Liver (tissue), 9 donors: Measurements from ENCODE around the gene PLVAP. TPM values are rescaled to one million over a fixed set of nuclear protein-coding genes. Genes with fewer than 3 reads are reported as not detected.

Source experiments
- DNase-seq: peaks from one replicate; pipeline ENCODE4 v3.0.0-alpha.2; 2017; ENCODE audit warnings: low spot score
- H3K27ac ChIP-seq, 2 donors: one replicate each; pipeline ENCODE4 v1.7.0; 2013; ENCODE audit warnings: inconsistent platforms in 2 of 2, low read length in 2 of 2, control low read depth in 1 of 2, low read depth in 1 of 2, mild to moderate bottlenecking in 1 of 2
- H3K27me3 ChIP-seq, 4 donors: one replicate each; pipeline versions ENCODE4 v1.6.1 to v1.7.0; 2013; ENCODE audit warnings: low read length in 3 of 4, inconsistent platforms in 1 of 4, mild to moderate bottlenecking in 1 of 4, moderate library complexity in 1 of 4; ENCODE audit not compliant: control insufficient read depth in 4 of 4, insufficient read depth in 4 of 4
- H3K36me3 ChIP-seq, 4 donors: one replicate each; pipeline versions ENCODE4 v1.6.1 to v1.7.0; 2013; ENCODE audit warnings: low read length in 3 of 4, mild to moderate bottlenecking in 3 of 4, low read depth in 1 of 4, moderate library complexity in 1 of 4; ENCODE audit not compliant: control insufficient read depth in 4 of 4, insufficient read depth in 3 of 4
- H3K4me1 ChIP-seq, 4 donors: one replicate each; pipeline versions ENCODE4 v1.6.1 to v1.7.0; 2013; ENCODE audit warnings: low read length in 3 of 4, mild to moderate bottlenecking in 3 of 4, moderate library complexity in 1 of 4; ENCODE audit not compliant: control insufficient read depth in 4 of 4, insufficient read depth in 4 of 4
- H3K4me3 ChIP-seq, 3 donors: one replicate each; pipeline versions ENCODE4 v1.6.1 to v1.7.0; 2013; ENCODE audit warnings: low read length in 3 of 3, control low read depth in 1 of 3, low read depth in 1 of 3, mild to moderate bottlenecking in 1 of 3
- H3K9ac ChIP-seq, 2 donors: one replicate each; pipeline ENCODE4 v1.7.0; 2013; ENCODE audit warnings: low read length in 2 of 2, mild to moderate bottlenecking in 2 of 2, moderate library complexity in 2 of 2, control low read depth in 1 of 2, low read depth in 1 of 2
- H3K9me3 ChIP-seq, 4 donors: one replicate each; pipeline versions ENCODE4 v1.6.1 to v1.7.0; 2013; ENCODE audit warnings: low read length in 3 of 4; ENCODE audit not compliant: control insufficient read depth in 4 of 4
- EGR1 ChIP-seq, 2 donors: IDR thresholded peaks; 2 replicates each; pipeline ENCODE4 v1.6.1; 2016 to 2018; ENCODE audit warnings: antibody characterized with exemption in 2 of 2, low read depth in 2 of 2
- FOXA1 ChIP-seq: IDR thresholded peaks from 2 replicates; pipeline ENCODE4 v1.6.1; 2016; ENCODE audit warnings: antibody characterized with exemption
- FOXA2 ChIP-seq: IDR thresholded peaks from 2 replicates; pipeline ENCODE4 v1.6.1; 2016; ENCODE audit warnings: antibody characterized with exemption
- GABPA ChIP-seq, 2 donors: IDR thresholded peaks in 1 of 2; conservative IDR thresholded peaks in 1 of 2; 2 replicates each; pipeline ENCODE4 v1.6.1; 2016; ENCODE audit warnings: antibody characterized with exemption in 2 of 2, mild to moderate bottlenecking in 1 of 2, moderate library complexity in 1 of 2
- HNF4A ChIP-seq, 2 donors: conservative IDR thresholded peaks; 2 replicates each; pipeline ENCODE4 v1.6.1; 2016; ENCODE audit warnings: antibody characterized with exemption in 2 of 2, mild to moderate bottlenecking in 2 of 2
- HNF4G ChIP-seq: IDR thresholded peaks from 2 replicates; pipeline ENCODE4 v1.6.1; 2016; ENCODE audit warnings: antibody characterized with exemption
- JUND ChIP-seq, 2 donors: IDR thresholded peaks; 2 replicates each; pipeline ENCODE4 v1.6.1; 2016; ENCODE audit warnings: antibody characterized with exemption in 2 of 2
- MAX ChIP-seq: IDR thresholded peaks from 2 replicates; pipeline ENCODE4 v1.6.1; 2016; ENCODE audit warnings: antibody characterized with exemption
- NR2F2 ChIP-seq: IDR thresholded peaks from 2 replicates; pipeline ENCODE4 v1.6.1; 2016; ENCODE audit warnings: antibody characterized with exemption
- RAD21 ChIP-seq, 2 donors: IDR thresholded peaks; 2 replicates each; pipeline ENCODE4 v1.6.1; 2016; ENCODE audit warnings: antibody characterized with exemption in 2 of 2, mild to moderate bottlenecking in 2 of 2
- REST ChIP-seq: IDR thresholded peaks from 2 replicates; pipeline ENCODE4 v1.6.1; 2016; ENCODE audit warnings: antibody characterized with exemption, mild to moderate bottlenecking
- RXRA ChIP-seq, 2 donors: IDR thresholded peaks; 2 replicates each; pipeline ENCODE4 v1.6.1; 2017 to 2018; ENCODE audit warnings: antibody characterized with exemption in 2 of 2, mild to moderate bottlenecking in 1 of 2
- SP1 ChIP-seq: IDR thresholded peaks from 2 replicates; pipeline ENCODE4 v1.6.1; 2018; ENCODE audit warnings: antibody characterized with exemption, mild to moderate bottlenecking
- TAF1 ChIP-seq: conservative IDR thresholded peaks from 2 replicates; pipeline ENCODE4 v1.6.1; 2016; ENCODE audit warnings: antibody characterized with exemption, mild to moderate bottlenecking
- YY1 ChIP-seq: IDR thresholded peaks from 2 replicates; pipeline ENCODE4 v1.6.1; 2016; ENCODE audit warnings: antibody characterized with exemption, mild to moderate bottlenecking
- WGBS: extraction: QIAGEN DNeasy Blood & Tissue Kit; methylation state at CpG from one replicate; pipeline ENCODE4 v1.1.7; 2013; 5-methylcytosine and 5-hydroxymethylcytosine counted together
- polyA plus RNA-seq, 2 donors: library from polyadenylated mRNA; stranded (reverse) in 1 of 2; unstranded in 1 of 2; fragments of 200-250 nt in 1 of 2; fragments of >200 nt in 1 of 2; fragmentation: Nextera tagmentation in 1 of 2; extraction: Ambion mirVana in 1 of 2; gene quantifications; one replicate each; pipeline versions ENCODE4 v1.2.1 to v1.2.3, GENCODE V29; 2013 to 2015
- total RNA-seq, 2 donors: library from RNA; depleted of rRNA; stranded (reverse); fragments of >200 nt; gene quantifications; one replicate each; pipeline ENCODE4 v1.2.3, GENCODE V29; 2014
- TF ChIP-seq, protein P1 (sequence below): IDR thresholded peaks from 2 replicates; pipeline ENCODE4 v1.6.1; 2016; ENCODE audit warnings: antibody characterized with exemption
- TF ChIP-seq, protein P2 (sequence below): fragments of 150-350 bp; IDR thresholded peaks from 2 replicates; pipeline ENCODE4 v1.5.1; 2017; ENCODE audit warnings: improper control_type of control experiment, low read depth, low read length; ENCODE audit not compliant: missing input control
- TF ChIP-seq, protein P3 (sequence below): IDR thresholded peaks from 2 replicates; pipeline ENCODE4 v1.6.1; 2016; ENCODE audit warnings: antibody characterized with exemption
- donor health status: healthy.
- donor health status: healthy.
- donor health status: healthy.
- donor health status: healthy.
- donor health status: healthy.

PLVAP gene
- total and polyA plus RNA-seq, 4 donors: 4.2 to 11.8 (median 8.6) TPM

DNA sequence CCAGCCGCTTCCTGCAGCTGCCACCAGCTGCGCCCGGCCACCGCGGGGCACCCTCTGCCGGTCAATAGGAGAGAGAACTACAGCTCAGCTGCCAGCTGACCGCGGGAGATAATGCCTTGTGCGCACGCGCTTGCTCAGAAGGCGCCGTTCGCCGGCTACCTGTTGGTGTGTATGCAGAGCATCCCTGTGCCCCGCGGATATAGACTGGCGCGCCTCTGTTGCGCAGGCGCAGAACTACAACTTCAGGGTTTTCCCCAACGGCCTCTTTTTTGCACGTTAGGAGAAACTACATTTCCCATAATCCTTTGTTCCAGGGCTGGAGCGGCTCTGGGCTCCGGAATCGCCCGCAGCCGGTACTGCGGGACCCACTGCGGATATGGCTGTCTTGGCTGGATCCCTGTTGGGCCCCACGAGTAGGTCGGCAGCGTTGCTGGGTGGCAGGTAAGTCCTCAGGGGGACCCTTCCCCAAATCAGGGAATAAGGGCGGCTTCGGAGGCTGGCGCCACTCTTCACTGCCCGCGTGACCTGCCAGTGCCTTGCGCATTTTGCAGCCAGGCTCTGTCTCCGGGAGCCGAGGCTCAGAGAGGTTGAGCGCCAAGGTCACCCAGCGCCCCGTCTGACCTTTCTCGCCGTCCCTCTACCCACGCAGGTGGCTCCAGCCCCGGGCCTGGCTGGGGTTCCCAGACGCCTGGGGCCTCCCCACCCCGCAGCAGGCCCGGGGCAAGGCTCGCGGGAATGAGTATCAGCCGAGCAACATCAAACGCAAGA, 71.4 kb downstream of the PLVAP start, which contains the start of gene MRPL34:
MRPL34 (plus strand) TSS at position 356 of the 768 bp plus-strand sequence; CDS start at position 377, 21 bp downstream.
- WGBS: under 1% methylated on average over 55 of the region's 55 CpGs
- peak within 1 kb of the TSS; percentile 88 to 93 for H3K27ac ChIP-seq
- peak in 1 of 2 donors; percentile 42 for TF ChIP-seq JUND (IDR thresholded peaks at IDR 0.05)
- TF ChIP-seq HNF4G: no peak
- peak; percentile 58 for TF ChIP-seq MAX
- TF ChIP-seq HNF4A (conservative IDR thresholded peaks at IDR 0.05): peak; percentile 60
- TF ChIP-seq, protein P1, sequence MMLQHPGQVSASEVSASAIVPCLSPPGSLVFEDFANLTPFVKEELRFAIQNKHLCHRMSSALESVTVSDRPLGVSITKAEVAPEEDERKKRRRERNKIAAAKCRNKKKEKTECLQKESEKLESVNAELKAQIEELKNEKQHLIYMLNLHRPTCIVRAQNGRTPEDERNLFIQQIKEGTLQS: peak; percentile 18
- TF ChIP-seq GABPA (IDR thresholded peaks at IDR 0.05 in 1 of 2, conservative IDR thresholded peaks at IDR 0.05 in 1 of 2): peak in 1 of 2 donors; percentile 80
- TF ChIP-seq FOXA1: no peak
- peak; percentile 18 for TF ChIP-seq NR2F2
- peak; percentile 77 to 83 for TF ChIP-seq RAD21 (IDR thresholded peaks at IDR 0.05)
- TF ChIP-seq RXRA (IDR thresholded peaks at IDR 0.05): peak in 1 of 2 donors; percentile 3
- peak; percentile 36 for TF ChIP-seq TAF1
- TF ChIP-seq, protein P2, sequence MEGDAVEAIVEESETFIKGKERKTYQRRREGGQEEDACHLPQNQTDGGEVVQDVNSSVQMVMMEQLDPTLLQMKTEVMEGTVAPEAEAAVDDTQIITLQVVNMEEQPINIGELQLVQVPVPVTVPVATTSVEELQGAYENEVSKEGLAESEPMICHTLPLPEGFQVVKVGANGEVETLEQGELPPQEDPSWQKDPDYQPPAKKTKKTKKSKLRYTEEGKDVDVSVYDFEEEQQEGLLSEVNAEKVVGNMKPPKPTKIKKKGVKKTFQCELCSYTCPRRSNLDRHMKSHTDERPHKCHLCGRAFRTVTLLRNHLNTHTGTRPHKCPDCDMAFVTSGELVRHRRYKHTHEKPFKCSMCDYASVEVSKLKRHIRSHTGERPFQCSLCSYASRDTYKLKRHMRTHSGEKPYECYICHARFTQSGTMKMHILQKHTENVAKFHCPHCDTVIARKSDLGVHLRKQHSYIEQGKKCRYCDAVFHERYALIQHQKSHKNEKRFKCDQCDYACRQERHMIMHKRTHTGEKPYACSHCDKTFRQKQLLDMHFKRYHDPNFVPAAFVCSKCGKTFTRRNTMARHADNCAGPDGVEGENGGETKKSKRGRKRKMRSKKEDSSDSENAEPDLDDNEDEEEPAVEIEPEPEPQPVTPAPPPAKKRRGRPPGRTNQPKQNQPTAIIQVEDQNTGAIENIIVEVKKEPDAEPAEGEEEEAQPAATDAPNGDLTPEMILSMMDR: peak; percentile 89
- peak; percentile 78 for TF ChIP-seq REST
- peak; percentile 65 for TF ChIP-seq YY1
- TF ChIP-seq SP1: peak; percentile 68
- no peak for TF ChIP-seq FOXA2
- TF ChIP-seq, protein P3, sequence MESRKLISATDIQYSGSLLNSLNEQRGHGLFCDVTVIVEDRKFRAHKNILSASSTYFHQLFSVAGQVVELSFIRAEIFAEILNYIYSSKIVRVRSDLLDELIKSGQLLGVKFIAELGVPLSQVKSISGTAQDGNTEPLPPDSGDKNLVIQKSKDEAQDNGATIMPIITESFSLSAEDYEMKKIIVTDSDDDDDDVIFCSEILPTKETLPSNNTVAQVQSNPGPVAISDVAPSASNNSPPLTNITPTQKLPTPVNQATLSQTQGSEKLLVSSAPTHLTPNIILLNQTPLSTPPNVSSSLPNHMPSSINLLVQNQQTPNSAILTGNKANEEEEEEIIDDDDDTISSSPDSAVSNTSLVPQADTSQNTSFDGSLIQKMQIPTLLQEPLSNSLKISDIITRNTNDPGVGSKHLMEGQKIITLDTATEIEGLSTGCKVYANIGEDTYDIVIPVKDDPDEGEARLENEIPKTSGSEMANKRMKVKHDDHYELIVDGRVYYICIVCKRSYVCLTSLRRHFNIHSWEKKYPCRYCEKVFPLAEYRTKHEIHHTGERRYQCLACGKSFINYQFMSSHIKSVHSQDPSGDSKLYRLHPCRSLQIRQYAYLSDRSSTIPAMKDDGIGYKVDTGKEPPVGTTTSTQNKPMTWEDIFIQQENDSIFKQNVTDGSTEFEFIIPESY: peak; percentile 66
- TF ChIP-seq EGR1 (IDR thresholded peaks at IDR 0.05; ENCODE audit: low read depth in 2 of 2): peak; percentile 46 to 59
- no peaks in the 10 kb centered on the region for H3K36me3 ChIP-seq
- H3K9ac ChIP-seq: peak within 1 kb of the TSS; percentile 68 to 79
- no peaks in the 10 kb centered on the region for H3K9me3 ChIP-seq
- H3K4me1 ChIP-seq: peaks cover 10 to 58% (median 46%) of the 10 kb centered on the region in 4 donors
- DNase-seq: peak; percentile 93
- H3K27me3 ChIP-seq: no peaks in the 10 kb centered on the region
- peak within 1 kb of the TSS; percentile 78 to 94 (median 81) for H3K4me3 ChIP-seq
